HG03196 (cell line): Measurements from ENCODE around the gene OR2K2.
"Not testable (repeated sequence)": the region's sequence is repeated elsewhere in the genome, so short reads cannot be mapped to it uniquely, and the experiment has no call there.

ENCODE experiments used
- ATAC-seq: cut with Tn5 transposase; IDR thresholded peaks from one replicate; pipeline ENCODE4 v1.9.1; 2021; ENCODE audit not compliant: unreplicated experiment

The OR2K2 gene, protein sequence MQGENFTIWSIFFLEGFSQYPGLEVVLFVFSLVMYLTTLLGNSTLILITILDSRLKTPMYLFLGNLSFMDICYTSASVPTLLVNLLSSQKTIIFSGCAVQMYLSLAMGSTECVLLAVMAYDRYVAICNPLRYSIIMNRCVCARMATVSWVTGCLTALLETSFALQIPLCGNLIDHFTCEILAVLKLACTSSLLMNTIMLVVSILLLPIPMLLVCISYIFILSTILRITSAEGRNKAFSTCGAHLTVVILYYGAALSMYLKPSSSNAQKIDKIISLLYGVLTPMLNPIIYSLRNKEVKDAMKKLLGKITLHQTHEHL

DNA sequence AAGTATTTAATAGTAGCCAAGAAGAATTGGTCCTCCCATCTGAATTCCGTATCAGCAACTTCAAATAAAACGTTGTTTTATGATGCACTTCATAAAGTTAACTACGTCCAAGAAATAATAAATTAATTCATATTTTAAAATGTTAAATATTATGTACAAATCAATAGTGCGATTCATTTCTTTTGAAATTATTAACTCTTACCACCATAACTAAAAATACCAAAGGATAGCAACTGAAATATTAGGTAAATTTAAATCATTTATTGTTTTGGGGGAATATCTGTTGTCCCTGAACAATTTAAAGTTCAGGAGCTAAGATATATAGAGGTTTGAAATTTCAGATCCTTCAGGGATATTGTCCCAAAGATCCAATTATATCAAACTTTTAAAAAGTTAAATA lies at the start of gene OR2K2:
TSS of gene OR2K2 (minus strand) at position 101 of the 400 bp plus-strand sequence. CDS start 1,791 bp downstream, outside the sequence.
- no peak for ATAC-seq

DNA sequence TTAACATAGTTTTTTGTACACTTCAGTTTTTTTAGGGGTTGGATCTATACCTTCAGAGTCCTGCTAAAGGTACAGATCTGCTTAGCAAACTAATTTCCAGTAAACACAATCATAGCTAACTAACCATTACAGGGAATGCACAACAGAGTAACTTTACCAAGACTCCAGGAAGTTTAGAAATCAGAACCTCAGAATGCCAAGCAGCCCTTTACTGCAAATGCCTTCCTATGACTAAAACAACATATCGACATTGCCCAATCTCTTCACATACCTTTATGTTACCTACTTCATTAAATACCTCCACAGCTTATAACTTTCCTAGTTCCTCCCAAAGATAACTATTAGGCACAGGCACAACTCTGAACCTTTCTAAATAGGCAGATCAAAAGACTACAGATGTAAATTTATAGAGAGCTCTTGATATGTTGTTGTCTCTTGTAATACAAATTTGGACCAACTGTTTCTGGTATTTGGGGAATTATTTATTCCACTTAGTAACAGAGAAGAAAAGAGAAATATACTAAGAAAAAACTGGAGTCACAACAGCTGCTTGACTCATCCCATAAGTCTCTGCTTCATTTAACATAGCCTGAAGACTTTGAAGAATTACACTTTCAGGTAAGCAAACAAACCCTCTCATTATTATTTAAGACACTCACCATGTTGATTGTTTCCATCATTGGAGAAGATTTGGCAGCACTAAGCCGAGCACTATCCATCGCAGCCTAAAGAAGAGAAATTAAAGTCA lies 46.0 kb upstream of the OR2K2 start:
- no peak for ATAC-seq

DNA sequence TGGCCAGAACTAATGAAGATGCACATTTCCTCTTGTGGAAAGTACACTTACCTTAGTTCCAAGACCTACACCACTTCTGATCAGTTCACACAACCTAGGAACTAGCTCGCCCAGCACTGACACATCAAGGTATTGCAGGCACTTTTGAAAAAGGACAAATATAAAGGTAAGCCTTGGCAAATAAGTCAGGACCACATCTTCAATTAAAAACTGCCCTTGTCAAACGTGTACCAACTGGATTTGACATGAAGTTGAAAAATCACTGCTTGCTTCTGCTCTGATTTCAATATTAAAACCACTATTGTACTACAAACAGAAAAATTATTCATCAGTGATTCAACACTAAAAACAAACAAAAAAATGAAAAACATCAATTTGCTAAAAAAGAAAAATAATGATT lies 45.0 kb upstream of the OR2K2 start:
- no peak for ATAC-seq

DNA sequence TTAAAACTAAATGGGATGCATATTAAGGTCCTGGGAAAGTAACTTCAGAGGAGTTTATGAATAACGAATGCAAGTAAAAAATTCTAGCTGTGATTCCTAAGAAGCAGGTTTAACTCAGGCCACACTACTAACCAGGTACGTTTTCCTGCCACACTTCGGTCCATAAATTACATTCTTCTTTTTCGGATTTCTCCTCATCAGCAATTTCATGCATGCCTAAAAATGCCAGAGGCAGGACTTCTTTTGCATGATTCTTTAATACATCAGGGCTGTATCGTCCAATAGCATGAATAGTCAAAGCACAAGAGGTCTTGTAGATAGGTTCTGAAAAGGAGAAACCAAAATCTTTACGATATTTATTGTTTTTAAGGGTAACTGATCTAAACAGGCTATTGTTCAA lies 42.3 kb upstream of the OR2K2 start:
- no peak for ATAC-seq

DNA sequence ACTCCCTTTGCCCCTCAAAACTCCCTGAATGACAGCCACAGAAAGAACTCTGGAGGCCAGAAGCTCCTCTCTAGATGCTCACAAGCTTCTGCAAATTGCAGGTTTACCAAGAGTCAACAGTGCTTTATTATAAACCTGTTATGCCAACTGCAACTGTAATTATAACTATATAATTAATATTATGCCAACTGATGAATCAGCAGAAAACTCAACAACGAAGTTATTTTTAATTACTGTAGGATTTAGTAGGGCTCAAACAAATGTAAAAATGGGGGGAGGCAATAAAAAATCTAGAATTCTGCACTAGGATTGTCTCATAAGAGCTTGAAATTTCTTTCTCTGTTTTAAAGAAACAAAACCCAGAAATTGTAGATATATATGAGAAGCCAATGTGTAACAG lies 37.0 kb upstream of the OR2K2 start:
- ATAC-seq: no peak

DNA sequence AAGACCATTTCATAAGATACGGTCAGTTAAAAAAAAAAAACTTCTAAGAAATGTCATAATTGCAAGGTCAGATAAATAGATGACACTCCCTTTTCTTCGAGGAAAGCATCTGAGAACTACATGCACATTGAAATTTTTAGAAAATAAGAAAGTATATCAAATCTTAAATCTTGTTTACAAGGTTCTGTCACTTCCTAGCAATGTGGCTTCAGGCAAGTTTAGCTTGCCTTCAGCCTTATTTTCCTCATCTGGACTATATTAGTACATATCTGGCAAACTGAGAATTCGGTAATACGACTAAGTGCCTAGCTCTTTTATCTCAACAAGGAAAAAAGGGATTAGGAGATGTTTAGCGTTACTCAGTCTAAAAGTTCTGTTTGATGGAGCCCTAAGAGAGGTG lies 32.5 kb upstream of the OR2K2 start:
- no peak for ATAC-seq

DNA sequence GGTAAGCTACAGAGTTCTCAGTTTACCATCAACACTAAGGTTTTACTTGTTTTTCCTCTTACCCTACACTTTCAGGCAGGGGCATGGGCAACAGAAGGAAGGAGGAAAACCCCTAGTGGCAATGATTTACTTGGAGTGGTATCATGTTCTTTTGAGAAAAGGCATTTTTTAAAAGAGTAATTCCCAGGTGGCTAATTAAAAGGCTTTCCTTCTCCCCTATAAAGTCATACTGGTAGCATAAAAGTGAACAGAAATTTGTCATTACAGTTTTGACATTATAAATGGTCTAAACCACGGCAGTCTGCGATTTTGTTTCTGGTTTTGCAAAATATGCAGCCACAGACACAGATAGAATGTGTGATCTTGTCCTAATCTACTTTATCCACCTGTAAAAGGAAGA lies 30.9 kb upstream of the OR2K2 start:
- ATAC-seq: no peak

DNA sequence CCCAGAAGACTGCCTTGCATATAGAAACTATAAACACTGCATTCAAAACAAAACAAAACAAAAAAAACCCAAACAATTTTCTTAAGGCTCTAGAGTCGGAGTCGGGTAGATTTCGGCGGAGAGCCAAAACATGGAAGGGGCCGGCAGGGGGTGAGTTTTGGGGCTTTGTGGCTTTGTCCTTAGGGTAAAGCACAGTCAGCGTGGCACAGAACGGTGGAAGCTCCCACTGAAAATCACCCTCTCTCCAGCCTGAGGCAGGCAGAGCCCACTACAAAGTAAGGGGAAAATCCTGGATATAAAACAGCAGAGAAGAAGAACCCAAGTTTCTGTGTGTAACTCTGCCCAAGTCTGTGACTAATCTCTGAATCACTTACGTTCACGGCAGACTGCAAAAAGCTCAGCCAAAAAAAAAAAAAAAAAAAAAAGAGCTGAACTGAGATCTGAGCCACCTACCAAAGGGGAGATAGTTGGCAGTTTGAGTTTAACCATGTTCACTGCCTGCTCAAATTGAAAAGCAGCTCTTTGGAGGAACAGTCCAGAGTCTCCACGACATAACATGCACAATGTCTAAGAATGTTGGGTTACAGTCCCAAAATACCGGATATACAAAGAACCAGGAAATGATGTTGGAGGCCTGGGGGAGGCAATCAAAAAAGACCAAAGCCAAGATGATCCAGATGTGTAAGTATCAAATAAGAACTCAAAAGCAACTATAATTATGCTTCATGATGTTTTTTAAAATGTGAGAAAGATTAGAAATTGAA lies 26.6 kb upstream of the OR2K2 start:
- no peak for ATAC-seq

DNA sequence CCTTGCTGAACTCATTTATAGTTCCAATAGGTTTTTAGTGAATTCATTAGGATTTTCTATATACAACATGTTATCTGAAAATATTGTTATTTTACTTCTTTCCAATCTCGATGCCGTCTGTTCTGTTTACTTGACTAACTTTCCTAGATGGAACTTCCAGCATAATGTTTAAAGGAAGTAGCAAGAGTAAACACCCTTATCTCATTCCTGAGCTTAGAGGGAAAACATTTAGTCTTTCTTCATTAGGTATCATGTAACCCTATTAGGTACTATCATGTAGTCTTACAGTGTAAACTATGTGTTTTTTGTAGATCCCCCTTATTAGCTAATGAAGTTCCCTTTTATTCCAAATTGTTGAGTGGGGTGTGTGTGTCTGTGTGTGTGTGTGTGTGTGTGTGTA lies 22.5 kb upstream of the OR2K2 start:
- no peak for ATAC-seq

DNA sequence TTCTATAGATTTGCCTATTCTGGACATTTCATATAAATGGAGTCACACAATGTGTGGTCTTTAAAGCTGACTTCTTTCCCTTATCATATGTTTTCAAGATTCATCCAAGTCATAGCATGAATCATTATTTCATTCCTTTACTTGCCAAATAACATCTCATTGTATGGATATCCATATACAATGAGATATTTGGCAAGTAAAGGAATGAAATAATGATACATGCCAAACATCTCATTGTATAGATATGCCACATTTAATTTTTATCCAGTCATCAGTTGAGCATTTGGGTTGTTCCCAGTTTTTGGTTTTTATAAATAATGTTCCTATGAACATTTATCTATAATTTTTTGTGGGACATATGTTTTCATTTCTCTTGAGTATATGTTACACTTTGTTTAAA lies 20.5 kb upstream of the OR2K2 start:
- ATAC-seq: no peak

DNA sequence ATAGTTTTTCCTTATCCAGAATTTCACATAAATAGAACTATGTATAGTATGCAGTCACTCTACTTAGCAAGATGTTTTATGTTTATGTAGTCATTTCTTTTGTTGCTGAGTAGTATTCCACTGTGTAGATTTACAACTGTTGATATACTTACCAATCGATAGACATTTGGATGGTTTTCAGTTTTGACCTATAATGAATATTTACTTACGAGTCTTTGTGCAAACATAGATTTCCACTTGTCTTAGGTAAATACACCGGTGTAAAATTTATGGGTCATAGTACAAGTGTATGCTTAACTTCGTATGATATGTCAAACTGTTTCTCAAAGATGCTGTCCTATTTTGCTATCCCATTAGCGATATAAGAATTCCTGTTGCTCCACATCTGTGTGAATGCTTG lies 19.7 kb upstream of the OR2K2 start:
- no peak for ATAC-seq

DNA sequence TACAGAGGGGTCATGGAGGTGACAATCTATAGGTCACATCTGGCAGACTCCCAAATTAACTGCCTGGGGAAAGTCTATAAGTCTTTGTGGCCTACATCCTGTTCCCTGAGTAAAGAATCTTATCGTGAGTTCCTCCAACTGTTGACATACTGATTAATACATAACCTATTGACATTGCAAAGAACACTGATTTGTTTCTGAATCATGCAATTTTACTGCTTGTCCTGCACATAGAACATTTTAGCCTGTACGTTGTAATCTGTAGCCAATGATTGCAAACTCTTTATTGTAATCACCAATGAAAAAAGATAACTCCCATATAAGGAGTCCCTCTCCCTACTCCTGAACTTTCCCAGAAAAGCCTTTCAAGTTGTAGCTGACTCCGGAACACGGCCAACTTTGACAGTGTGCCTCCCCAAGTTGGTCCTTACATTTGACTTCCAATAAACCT lies 18.8 kb upstream of the OR2K2 start:
- ATAC-seq: no peak

DNA sequence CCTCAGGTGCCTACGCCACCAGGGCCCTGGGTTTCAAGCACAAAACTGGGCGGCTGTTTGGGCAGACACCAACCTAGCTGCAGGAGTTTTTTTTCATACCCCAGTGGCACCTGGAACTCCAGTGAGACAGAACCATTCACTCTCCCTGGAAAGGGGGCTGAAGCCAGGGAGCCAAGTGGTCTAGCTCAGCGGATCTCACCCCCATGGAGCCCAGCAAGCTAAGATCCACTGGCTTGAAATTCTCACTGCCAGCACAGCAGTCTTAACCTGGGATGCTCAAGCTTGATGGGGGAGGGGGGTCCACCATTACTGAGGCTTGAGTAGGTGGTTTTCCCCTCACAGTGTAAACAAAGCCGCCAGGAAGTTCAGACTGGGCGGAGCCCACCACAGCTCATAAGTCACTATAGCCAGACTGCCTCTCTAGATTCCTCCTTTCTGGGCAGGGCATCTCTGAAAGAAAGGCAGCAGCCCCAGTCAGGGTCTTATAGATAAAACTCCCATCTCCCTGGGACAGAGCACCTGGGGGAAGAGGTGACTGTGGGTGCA lies 4.4 kb upstream of the OR2K2 start:
- ATAC-seq: not testable (repeated sequence)

DNA sequence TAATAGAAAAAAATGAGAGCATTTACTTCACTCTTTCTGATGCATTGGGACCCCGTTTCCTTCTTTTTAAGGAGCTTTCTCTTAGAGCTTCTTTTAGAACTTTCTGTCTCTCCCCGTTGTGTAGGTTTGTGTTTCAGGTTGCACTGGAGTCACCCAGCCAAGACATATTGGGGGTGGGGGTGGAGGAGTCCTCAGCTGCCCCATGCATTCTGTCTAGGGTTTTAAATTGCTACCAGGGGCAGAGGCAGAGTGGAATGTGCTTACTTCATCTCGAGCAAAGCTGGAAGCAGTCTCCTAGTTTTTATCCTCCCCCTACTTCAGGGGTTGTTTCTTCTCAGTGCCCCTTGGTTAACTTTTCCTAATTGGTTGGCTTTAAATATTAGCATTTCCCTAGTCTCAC lies 9.4 kb downstream of the OR2K2 start:
- ATAC-seq: no peak

DNA sequence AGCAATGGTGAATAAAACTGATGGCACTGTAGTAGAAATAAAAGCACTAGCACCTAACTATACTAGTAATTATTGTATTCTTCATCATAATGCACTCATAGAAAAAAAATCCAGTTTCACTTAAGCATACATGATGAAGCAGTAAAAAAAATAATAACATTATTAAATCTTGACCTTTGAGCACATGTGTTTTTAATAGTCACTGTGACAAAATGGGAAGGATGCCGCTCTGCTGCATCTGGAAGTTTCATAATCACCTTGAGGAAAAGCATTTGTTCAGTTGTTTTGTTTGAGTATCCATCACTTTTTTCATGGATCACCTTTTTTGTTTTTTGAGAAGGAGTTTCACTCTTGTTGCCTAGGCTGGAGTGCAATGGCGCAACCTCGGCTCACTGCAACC lies 13.2 kb downstream of the OR2K2 start:
- ATAC-seq: no peak

DNA sequence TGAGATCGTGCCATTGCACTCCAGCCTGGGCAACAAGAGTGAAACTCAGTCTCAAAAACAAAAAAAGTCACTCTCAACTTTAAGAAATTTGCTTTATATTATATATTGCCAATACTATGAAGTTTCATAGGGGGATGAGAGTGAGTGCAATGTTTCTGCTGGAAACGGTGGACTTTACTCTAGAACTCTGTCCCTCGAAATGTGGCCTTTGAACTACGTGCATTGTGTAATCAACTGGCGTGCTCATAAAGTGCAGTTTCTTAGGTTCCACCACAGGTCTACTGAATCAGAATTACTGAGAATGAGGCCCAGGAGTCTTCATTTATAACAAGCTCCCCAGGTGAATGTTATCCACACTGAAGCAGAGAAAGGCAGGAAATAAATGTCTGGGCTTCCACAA lies 24.1 kb downstream of the OR2K2 start:
- ATAC-seq: no peak

DNA sequence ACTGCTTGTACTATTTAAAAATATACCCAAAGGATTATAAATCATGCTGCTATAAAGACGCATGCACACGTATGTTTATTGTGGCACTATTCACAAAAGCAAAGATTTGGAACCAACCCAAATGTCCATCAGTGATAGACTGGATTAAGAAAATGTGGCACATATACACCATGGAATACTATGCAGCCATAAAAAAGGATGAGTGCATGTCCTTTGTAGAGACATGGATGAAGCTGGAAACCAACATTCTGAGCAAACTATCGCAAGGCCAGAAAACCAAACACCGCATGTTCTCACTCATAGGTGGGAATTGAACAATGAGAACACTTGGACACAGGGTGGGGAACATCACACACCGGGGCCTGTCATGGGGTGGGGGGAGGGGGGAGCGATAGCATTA lies 26.0 kb downstream of the OR2K2 start:
- not testable (repeated sequence) for ATAC-seq

DNA sequence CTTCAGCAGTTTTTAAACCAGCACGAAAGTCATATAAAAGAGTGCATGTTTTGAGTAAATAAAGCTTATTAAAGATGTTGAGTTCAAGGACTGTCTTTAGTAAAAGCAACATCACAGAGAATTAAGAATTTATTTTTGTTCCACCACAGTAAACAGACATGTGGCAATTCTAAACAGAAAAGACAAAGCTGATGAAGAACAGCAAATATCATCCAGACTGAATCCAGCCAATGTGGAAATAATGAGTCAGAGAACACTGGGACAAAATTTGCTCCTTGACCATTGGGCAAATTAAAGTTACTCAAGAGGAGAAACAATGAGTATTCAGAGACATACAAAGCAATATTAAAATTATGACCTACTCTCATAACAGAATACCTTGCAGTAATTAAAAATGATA lies 28.8 kb downstream of the OR2K2 start:
- no peak for ATAC-seq

DNA sequence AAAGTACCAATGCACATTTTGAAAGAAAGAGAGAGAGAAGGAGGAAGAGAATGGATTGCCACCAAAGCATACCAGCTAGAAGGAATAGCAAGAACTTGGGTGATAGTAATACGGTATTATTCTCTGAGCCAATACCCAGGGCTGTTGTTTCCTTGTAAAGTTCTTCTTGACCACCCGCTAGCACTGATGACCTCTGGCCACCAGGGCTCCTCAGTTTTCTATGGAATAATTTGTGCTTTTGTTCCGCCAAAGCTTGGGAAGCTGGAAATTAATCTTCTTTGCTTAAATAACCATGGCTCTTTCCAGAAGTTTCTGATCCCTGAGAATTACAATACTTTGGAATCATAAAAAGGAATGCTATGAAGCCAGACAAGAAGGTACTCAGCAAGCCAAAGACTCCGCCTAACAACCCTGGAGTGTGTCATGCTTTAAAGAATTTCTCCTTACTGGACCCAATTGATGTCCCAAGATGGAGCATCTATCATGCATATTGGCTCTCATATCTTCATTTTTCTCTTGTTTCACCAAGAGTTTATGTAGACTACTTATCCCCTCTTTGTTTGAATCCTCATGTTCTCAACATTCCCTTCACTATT lies 29.8 kb downstream of the OR2K2 start:
- no peak for ATAC-seq

DNA sequence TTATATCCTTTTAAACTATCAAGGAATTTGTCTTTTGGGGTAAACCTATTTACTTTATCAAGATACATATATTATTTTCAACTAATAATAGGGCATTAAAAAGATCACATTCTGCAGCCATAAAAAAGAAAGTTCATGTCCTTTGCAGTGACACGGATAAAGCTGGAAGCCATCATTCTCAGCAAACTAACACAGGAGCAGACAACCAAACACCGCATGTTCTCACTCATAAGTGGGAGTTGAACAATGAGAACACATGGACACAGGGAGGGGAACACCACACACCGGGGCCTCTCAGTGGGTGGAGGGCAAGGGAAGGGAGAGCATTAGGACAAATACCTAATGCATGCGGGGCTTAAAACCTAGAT lies 30.4 kb downstream of the OR2K2 start:
- ATAC-seq: not testable (repeated sequence)
